NCI-H226 (cell line): ENCODE results near the gene MT1E.
A peak's percentile ranks its signal among the peaks of the same experiment; 100 is the strongest.

Experiments
- DNase-seq: peaks from one replicate; pipeline ENCODE4 v3.0.0-alpha.2; 2015

The MT1E gene

DNA sequence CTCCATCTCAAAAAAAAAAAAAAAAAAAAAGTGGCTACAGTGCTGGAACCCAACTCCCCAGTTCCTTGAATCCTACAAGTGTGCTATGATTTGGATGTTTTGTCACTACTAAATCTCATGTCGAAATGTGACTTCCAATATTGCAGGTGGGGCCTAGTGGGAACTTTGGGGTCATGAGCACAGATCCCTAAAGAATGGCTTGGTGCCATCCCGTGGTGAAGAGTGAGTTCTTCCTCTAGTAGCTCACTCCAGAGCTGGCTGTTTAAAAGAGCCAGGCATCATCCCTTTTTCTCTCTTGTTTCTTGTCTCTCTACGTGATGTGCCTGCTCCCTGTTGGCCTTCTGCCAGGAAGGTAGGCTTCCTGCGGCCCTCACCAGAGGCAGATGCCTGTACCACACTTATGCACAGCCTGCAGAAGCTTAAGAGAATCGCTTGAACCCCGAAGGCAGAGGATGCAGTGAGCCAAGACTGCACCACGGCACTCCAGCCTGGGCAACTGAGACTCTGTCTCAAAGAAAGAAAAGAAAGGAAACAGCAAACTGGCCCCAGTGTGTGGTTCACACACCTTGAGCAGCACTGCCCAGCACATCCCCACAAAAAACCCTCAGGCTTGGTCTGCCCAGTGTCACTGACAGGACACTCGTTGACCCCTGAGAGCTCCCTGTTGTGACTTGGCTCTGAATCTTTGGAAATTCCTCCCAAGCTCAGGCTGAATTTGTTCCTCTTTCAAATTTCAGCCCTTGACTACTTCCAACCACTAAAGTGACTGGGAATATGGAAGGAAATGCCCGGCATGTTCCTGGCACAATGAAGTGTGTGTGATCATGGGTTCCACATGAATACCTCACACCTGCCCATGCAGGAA is 3.1 kb downstream of the MT1E start:
- DNase-seq = no peak

DNA sequence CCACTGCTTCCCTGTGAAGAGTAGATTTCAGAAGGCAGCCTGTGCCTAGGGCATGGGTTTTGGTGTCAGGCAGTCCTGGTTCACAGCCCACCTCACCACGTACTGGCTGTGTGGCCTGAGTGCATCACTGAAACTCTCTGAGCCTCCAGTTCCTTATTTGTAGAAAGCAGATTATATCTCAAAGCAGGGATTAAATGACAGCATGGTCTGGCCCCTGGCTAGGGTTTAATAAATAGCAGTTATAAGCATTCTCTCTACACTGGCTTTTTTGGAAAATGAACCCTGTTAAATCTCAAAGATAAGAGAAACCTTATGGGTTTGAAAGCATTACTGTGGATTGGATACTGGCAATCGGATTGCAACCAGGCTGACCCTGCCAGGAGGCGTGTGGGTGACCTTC is 4.0 kb downstream of the MT1E start:
- no peak for DNase-seq

DNA sequence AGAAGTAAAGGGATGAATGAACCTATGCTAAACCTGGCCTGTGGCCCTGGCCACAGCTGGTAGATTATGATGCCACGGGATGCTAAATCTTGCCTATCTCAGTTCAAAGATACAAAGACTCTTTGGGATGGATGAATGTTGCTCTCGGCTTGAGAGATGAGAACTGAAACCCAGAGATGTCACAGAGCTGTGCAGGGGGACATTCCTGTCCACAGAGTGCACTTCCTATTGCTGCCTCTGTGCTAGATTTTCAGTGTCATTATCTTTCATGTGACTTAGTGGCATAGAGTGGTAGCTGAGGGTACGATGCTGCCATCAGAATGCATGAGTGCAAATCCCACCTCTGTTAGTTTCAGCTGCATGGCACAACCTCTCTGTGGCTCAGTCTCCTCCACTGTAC is 4.6 kb downstream of the MT1E start:
- DNase-seq = no peak

DNA sequence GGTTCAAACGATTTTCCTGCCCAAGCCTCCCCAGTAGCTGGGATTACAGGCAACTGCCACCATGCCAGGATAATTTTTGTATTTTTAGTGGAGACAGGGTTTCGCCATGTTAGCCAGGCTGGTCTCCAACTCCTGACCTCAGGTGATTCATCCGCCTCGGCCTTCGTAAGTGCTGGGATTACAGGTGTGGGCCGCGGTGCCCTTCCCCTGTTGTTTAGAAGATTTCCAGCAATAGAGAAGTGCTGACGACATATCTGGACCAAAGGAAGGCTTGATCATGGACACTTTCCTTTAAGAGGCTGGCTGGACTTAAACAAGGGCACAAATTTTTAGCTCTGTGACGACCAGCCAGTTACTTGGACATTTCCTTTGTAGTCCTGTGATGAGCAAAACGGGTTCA is 5.6 kb downstream of the MT1E start:
- DNase-seq = no peak

DNA sequence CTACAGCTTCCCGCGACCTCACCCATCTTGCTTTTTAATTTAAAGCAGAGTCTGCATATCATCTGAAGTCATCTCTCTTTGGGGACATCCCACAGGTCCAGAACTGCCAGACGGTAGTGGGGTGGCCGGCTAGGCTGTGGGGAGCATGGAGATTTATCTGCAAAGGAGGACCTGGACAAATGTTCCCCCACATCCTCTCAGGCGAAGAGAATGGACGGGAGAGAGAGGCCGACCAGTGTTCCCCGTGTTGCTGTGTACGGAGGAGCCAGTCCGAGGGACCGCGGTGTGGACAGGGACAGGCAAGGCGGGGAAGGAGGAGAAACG is 6.2 kb downstream of the MT1E start:
- no peak for DNase-seq

DNA sequence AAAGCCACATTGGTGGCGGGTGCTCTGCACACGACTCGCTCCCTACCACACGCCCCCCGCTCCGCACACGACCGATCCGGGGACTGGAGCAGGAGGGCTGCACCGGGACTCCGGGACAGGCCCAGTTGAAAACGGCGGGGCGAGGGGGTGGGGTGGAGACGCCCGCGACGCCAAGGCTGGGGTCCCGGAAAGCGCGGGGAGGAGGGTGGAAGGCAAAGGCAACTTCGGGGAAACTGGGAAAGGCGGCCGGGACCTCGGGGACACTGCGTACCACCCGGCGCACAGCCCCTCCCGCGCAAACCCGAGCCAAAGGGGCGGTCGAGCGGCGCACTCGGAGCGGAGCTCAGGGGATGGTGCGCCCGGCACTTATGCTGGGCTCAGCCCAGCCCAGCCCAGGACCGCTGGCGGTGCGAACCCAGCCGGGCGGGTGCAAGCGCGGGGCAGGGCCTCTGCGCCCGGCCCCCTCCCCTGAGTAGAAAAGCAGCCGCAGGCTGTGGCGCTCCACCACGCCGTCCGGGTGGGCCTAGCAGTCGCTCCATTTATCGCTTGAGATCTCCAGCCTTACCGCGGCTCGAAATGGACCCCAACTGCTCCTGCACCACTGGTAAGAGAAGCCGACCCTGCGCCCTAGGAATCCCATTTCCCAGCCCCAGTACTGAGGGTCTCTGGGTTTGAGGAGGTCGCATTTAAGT is 6.7 kb downstream of the MT1E start, which contains the start of gene MT1M:
Gene MT1M, plus strand, starts transcription at position 504 of the 692 bp plus-strand sequence. Its CDS starts 73 bp downstream, at position 577.
- no peak for DNase-seq

DNA sequence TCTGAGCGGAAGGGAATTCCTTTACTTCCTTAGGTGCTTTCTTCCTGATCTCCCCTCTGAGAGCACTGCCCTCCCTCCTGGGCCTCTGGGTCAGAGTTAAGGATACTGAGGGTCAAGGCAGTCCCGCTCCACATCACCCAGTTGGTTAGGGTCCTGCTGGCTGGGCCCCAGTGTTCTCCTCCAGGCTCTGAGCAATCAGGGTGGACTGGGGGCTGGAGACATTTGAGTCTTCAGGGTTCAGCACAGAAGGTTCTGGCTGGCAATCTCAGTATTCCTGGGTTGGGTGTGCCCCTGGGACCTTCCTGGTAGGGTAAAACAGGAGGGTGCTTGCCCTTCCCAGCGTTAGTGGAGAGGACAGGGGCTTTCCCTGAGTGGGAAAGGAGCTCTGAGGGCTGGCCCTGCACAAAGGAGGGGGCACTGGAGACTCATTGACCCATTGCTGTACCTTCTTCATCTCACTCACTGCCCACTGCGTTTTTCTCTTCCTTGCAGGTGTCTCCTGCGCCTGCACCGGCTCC is 7.3 kb downstream of the MT1E start:
- no peak for DNase-seq

DNA sequence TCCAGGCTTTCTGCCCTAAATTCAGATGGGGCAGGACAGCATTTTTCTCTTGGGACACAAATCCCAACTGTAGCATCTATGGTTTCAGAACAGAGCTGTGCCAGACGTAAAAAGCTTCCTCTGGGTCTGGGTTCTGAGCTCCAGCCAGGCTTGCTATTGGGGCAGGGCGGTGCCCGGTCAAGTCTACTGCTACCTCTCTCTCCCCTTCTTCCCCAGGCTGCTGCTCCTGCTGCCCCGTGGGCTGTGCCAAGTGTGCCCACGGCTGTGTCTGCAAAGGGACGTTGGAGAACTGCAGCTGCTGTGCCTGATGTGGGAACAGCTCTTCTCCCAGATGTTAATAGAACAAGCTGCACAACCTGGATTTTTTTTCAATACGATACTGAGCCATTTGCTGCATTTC is 8.0 kb downstream of the MT1E start:
- no peak for DNase-seq

DNA sequence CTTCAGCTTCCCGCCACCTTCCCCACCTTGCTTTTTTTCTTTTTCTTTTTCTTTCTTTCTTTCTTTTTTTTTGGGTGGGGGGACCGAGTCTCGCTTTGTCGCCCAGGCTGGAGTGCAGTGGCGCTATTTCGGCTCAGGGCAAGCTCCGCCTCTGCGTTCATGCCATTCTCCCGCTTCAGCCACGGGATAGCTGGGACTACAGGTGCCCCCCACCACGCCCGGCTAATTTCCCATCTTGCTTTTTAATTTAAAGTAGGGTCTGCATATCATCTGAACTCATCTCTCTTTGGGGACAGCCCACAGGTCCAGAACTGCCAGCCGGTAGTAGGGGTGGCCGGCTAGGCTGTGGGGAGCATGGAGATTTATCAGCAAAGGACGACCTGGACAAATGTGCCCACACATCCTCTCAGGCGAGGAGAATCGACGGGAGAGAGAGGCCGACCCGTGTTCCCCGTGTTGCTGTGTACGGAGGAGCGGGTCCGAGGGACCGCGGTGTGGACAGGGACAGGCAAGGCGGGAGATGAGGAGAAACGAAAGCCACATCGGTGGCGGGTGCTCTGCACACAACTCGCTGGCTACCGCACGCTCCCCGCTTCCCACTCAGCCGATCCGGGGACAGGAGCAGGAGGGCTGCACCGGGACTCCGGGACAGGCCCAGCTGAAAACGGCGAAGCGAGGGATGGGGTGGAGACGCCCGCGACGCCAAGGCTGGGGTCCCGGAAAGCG is 9.3 kb downstream of the MT1E start:
- no peak for DNase-seq

DNA sequence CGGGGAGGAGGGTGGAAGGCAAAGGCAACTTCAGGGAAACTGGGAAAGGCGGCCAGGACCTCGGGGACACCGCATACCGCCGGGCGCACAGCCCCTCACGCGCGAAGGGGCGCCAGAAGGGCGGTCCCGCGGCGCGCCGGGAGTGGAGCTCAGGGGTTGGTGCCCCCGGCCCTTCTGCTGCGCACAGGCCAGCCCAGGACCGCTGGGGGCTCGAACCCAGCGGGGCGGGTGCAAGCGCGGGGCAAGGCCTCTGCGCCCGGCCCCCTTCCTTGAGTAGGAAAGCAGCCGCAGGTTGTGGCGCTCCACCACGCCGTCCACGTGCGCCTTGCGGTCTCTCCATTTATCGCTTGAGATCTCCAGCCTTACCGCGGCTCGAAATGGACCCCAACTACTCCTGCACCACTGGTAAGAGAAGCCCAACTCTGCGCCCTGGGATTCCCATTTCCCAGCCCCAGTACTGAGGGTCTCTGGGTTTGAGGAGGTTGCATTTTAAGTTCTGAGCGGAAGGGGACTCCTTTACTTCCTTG is 9.9 kb downstream of the MT1E start:
- DNase-seq = no peak

DNA sequence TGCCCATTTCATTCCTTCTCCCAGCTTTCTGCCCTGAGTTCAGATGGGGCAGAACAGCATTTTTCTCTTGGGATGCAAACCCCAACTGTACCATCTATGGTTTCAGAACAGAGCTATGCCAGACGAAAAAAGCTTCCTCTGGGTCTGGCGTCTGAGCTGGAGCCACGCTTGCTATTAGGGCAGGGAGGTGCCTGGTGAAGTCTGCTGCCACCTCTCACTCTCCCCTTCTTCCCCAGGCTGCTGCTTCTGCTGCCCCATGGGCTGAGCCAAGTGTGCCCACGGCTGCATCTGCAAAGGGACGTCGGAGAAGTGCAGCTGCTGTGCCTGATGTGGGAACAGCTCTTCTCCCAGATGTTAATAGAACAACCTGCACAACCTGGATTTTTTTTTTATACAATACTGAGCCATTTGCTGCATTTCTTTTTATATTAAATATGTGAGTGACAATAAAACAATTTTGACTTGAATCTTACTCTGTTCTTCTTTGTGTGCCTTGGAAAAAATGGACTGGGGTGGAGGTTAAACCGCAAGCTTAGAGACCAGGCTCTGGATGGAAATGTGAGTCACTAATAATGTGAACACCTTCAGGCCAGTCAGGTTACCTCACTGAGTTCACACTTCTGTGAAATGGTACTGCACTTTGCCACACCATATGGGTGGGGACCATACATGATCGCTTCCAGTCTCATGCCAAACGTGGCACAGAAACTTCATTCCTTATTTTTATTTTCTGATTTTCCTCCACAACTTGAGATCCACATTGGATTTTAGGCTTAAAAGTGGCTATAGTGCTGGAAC is 11.2 kb downstream of the MT1E start:
- no peak for DNase-seq

DNA sequence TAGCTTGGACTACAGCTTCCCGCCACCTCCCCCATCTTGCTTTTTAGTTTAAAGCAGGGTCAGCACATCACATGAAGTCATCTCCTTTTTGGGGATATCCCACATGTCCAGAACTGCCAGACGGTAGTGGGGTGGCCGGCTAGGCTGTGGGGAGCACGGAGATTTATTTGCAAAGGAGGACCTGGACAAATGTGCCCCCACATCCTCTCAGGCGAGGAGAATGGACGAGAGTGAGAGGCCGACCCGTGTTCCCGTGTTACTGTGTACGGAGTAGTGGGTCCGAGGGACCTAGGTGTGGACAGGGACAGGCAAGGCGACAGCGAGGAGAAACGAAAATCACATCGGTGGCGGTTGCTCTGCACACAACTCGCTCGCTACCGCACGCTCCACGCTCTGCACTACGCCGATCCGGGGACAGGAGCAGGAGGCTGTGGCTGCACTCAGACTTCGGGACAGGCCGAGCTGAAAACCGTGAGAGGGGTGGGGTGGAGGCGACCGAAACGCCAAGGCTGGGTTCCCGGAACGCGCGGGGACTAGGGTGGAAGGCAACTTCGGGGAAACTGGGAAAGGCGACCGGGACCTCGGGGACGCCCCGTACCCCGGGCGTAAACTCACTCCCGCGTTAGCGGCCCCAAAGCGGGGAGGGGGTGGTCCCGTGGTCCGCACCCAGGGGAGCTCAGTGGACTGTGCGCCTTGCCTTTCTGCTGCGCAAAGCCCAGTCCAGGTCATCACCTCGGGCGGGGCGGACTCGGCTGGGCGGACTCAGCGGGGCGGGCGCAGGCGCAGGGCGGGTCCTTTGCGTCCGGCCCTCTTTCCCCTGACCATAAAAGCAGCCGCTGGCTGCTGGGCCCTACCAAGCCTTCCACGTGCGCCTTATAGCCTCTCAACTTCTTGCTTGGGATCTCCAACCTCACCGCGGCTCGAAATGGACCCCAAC is 12.5 kb downstream of the MT1E start, which contains the start of gene MT1A:
Gene MT1A, plus strand, starts transcription at position 853 of the 937 bp plus-strand sequence. Its CDS starts 73 bp downstream, at position 926.
- no peak for DNase-seq

DNA sequence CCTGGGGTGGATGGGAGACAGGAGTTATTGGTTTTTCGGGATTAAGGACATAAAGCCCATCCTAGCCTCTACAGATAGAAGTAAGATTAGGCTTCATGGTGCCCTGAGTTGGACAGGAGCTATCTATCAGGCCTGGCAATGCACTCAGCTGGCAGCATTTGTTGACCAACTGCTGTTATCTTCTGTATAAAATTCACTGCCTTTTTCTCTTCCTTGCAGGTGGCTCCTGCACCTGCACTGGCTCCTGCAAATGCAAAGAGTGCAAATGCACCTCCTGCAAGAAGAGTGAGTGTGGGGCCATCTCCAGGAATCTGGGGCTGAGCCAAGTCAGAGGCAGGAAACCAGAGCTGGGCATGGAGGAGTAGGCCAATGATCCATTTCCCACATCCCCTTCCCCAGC is 13.5 kb downstream of the MT1E start:
- DNase-seq = no peak

DNA sequence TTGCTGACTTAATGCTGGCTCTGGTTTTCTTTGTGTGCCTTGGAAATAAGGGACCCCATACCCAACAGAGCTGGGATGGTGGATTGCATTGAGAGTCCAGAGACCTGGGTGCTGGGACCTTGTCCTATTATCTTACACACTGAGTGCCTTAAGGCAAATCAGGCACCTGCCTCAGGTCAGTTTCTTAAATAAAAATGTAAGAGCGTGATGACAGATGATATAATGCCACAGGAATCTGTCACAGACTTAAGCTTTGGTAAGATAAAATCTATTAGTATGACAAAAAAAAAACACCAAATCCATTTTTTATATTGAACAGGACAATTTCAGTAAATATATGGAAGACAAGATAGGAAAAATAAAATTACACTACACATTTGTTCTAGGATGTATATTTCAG is 14.5 kb downstream of the MT1E start:
- DNase-seq = no peak

DNA sequence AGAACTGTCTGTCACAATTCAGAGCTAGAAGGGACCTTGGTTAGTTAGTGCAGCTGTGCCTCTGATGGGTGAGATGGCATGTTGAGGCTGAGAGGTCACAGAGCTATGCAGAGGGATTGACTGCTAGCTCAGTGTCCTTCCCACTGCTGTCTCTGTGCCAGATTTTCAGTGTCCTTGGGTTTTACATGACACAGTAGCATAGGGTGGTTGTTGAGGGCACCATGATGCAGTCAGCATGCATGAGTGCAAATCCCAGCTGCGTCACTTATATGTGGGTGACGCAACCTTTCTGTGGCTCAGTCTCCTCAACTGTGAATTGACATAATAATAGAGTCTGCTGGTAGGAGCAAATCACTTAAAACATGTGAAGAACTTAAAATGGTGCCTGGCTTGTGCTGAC is 15.6 kb downstream of the MT1E start:
- no peak for DNase-seq

DNA sequence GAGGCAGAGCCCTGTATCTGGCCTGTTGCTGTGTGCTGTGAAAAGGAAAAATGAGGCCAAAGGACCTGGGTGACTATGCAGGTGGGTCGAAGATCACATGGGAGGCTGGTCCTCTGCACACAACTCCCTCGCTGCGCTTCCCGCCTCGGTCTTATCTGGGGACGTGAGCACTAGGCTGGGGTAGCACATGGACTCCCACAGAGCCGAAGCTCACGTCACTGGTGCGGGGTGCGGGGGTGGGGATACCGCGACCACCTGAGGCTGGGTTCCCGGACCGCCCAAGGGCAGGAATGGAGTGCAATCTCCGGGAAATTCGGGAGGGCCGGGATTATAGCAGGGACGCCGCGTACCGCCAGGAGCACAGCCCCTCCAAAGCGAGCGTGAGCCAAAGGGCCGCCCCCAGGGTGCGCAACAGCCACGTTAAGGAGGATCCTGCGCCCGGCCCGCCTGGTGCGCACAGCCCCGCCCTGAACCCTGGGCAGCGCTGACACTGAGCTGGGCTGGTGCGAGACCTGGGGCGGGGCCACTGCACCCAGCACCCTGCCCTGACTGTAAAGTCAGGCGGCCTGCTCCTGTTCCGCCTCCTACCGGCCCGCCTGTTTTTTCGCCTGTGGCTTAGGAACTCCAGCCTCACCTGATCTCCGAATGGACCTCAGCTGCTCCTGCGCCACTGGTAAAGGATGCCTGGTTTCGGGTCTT is 17.6 kb downstream of the MT1E start:
- peak; percentile 88 for DNase-seq

DNA sequence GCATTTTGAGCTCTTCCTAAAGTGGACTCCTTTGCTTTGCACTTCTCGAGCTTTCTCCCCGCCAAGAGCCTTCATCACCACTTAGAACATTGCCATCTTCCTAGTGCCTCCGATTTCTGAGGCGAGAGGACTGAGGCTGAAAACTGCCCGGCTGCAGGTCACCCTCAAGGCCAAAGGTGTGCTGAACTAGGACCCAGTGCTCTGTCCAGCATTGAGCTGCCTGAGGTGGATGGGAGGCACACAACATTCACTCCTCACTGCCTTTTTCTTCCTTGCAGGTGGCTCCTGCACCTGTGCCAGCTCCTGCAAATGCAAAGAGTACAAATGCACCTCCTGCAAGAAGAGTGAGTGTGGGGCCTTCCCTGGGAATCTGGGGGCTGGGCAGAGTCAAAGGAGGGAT is 18.3 kb downstream of the MT1E start:
- no peak for DNase-seq

DNA sequence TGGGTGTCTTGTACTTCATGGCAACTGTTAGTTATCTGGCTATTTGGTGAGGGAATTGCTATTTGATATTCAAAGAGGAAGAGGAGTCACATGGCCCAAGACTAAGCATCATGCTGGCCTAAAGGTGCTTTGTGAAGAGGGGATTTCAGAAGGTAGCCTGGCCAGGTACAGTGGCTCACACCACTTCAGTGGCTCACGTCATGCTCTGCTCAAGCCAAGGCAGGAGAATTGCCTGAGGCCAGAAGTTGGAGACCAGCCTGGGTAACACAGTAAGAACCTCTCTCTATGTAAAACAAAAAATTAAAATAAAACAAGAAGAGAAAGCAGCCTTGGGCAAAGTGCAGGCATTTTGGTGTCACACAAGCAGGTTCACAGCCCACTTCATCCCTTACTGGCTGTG is 19.7 kb downstream of the MT1E start:
- DNase-seq = no peak

DNA sequence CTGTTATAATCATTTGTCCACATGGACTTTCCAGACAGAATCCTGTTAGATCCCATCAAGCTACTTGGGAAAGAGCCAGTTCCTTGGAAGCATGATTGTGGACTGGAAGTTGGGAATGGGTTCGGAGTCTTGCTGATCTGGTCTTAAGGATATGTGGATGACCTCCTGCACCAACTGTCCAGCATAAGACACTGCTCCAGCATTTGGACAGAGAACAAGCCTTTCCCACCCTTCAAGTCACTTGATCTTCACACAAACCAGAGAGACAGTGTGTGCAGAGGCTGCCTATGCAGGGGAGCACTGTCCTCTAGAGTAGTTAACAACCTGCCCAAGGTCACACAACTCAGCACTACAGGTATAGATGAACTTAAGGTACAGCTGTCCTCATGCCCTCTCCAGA is 20.3 kb downstream of the MT1E start:
- DNase-seq = no peak

DNA sequence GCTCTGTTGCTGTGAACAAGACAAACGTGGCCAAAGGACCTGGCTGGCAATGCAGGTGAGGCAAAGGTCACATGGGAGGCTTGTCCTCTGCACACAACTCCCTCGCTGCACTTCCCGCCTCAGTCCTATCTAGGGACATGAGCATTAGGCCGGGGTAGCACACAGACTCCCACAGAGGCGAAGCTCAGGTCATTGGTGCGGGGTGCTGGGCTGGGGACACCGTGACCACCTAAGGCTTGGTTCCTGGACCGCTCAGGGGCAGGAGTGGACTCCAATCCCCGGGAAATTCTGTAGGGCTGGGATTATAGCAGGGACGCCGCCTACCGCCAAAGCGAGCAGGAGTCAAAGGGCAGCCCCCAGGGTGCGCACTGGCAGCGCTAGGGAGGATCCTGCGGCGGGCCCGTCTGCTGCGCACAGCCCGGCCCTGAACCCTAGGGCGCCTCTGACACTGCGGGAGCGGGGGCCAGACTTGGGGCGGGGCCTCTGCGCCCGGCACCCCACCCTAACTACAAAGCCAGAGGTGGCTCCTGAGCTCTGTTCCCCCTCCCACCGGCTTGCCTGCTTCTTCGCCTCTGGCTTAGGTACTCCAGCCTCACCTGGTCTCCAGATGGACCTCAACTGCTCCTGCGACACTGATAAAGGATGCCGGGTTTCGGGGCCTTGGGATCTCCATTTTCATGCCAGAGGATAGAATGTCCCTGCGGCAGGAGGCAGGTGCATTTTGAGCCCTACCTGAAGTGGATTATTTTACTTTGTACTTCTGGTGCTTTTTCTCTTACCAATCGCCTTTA is 22.3 kb downstream of the MT1E start:
- DNase-seq = no peak
